Measurements from ENCODE around the gene TSPO2. TPM values are rescaled to one million over a fixed set of nuclear protein-coding genes. Genes with fewer than 3 reads are reported as not detected.

The TSPO2 gene
- total and polyA plus RNA-seq, 2 of the 13 experiments (the other 11 are each of a cell fraction or from before 2014, with no cell fraction given), result 0.55 TPM; not detected in 1

DNA sequence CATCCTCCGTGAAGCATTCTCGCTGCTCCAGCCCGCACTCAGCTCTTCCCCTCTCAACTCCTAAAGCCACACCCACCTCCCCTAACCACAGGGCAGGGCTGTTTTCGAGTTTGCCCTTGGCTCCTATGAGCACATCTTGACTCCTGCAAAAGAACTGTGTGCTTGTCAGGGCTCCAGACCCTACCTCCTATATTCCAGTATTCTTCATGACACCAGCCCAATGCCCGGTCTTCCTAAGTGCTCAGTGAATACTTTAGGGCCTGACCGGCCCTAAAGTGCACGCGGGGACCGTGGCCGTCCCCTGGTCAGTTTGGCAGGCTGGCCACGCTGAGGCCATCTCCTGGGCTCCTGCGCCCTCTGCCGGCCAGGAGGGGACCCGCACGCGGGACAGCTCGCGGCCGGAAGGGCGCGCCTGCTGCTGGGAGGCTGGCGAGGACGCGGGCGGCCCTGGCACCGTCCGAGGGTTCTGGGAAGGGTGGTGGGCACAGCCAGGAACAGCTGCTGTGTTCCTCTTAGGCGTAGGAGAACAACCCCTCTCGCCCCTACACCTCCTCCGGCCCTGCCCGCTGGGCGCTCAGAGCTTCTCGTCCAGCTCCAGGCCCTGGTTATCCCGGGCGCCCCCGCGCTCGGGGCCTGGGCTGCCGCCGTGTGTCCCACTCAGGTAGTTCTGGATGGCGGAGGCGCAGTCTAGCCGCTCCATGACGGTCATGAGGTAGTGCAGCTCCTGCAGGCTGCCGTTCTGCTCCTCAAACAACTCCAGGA is 14.3 kb upstream of the TSPO2 start (continued):
- TF ChIP-seq ETV5 (CRISPR knock-in tag; IDR thresholded peaks at IDR 0.05; ENCODE audit: borderline replicate concordance), result peak; percentile 86
- TF ChIP-seq ZNF274 (CRISPR knock-in tag; IDR thresholded peaks at IDR 0.05), result peak; percentile 73
- TF ChIP-seq ZNF362 (CRISPR knock-in tag; IDR thresholded peaks at IDR 0.05; ENCODE audit: borderline replicate concordance), result no peak
- TF ChIP-seq ATAD3A (CRISPR knock-in tag; IDR thresholded peaks at IDR 0.05), result no peak
- TF ChIP-seq SP4 (CRISPR knock-in tag; IDR thresholded peaks at IDR 0.05), result 0 out of 2 replicates have a peak, but pooled peaks have one; percentile 65
- TF ChIP-seq ZNF331 (CRISPR knock-in tag; IDR thresholded peaks at IDR 0.05), result peak; percentile 72
- TF ChIP-seq, protein P1, sequence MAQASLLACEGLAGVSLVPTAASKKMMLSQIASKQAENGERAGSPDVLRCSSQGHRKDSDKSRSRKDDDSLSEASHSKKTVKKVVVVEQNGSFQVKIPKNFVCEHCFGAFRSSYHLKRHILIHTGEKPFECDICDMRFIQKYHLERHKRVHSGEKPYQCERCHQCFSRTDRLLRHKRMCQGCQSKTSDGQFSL (CRISPR knock-in tag; IDR thresholded peaks at IDR 0.05), result no peak
- TF ChIP-seq HNF1A (IDR thresholded peaks at IDR 0.05; ENCODE audit: low read depth), result no peak
- TF ChIP-seq HNF1A (CRISPR knock-in tag; IDR thresholded peaks at IDR 0.05; ENCODE audit: borderline replicate concordance), result no peak
- TF ChIP-seq TOPORS (CRISPR knock-in tag; IDR thresholded peaks at IDR 0.05), result 0 out of 2 replicates have a peak, but pooled peaks have one; percentile 72
- no peak; the same call in 1 of the 2 replicates for TF ChIP-seq ZNF878 (CRISPR knock-in tag; IDR thresholded peaks at IDR 0.05)
- no peak; the same call in 1 of the 2 replicates for TF ChIP-seq ZNF317 (CRISPR knock-in tag; IDR thresholded peaks at IDR 0.05)
- TF ChIP-seq, protein P2, sequence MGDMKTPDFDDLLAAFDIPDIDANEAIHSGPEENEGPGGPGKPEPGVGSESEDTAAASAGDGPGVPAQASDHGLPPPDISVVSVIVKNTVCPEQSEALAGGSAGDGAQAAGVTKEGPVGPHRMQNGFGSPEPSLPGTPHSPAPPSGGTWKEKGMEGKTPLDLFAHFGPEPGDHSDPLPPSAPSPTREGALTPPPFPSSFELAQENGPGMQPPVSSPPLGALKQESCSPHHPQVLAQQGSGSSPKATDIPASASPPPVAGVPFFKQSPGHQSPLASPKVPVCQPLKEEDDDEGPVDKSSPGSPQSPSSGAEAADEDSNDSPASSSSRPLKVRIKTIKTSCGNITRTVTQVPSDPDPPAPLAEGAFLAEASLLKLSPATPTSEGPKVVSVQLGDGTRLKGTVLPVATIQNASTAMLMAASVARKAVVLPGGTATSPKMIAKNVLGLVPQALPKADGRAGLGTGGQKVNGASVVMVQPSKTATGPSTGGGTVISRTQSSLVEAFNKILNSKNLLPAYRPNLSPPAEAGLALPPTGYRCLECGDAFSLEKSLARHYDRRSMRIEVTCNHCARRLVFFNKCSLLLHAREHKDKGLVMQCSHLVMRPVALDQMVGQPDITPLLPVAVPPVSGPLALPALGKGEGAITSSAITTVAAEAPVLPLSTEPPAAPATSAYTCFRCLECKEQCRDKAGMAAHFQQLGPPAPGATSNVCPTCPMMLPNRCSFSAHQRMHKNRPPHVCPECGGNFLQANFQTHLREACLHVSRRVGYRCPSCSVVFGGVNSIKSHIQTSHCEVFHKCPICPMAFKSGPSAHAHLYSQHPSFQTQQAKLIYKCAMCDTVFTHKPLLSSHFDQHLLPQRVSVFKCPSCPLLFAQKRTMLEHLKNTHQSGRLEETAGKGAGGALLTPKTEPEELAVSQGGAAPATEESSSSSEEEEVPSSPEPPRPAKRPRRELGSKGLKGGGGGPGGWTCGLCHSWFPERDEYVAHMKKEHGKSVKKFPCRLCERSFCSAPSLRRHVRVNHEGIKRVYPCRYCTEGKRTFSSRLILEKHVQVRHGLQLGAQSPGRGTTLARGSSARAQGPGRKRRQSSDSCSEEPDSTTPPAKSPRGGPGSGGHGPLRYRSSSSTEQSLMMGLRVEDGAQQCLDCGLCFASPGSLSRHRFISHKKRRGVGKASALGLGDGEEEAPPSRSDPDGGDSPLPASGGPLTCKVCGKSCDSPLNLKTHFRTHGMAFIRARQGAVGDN (CRISPR knock-in tag; IDR thresholded peaks at IDR 0.05), result peak; percentile 97
- 0 out of 4 replicates have a peak, but pooled peaks of 1 of the 2 experiments have one; percentile 63 for TF ChIP-seq KLF16 (CRISPR knock-in tag; IDR thresholded peaks at IDR 0.05)
- TF ChIP-seq ZNF619 (CRISPR knock-in tag; IDR thresholded peaks at IDR 0.05), result peak; percentile 20
- TF ChIP-seq NCOA2 (CRISPR knock-in tag; IDR thresholded peaks at IDR 0.05), result no peak
- TF ChIP-seq ZNF451 (CRISPR knock-in tag; IDR thresholded peaks at IDR 0.05), result 0 out of 2 replicates have a peak, but pooled peaks have one; percentile 68
- TF ChIP-seq GATAD2A (CRISPR knock-in tag; IDR thresholded peaks at IDR 0.05), result peak; percentile 33; the same call in 1 of the 2 replicates
- 0 out of 2 replicates have a peak, but pooled peaks have one; percentile 42 for TF ChIP-seq ZFP36L1 (CRISPR knock-in tag; IDR thresholded peaks at IDR 0.05)

Measured in HepG2 (cell line).